HG03039 (cell line): ENCODE results near the gene LGALS3BP.
"Not testable (repeated sequence)": the region's sequence is repeated elsewhere in the genome, so short reads cannot be mapped to it uniquely, and the experiment has no call there.

Experiments
- ATAC-seq: cut with Tn5 transposase; IDR thresholded peaks from one replicate; pipeline ENCODE4 v1.9.1; 2021; ENCODE audit warnings: mild to moderate bottlenecking, moderate library complexity; ENCODE audit not compliant: unreplicated experiment

LGALS3BP gene

DNA sequence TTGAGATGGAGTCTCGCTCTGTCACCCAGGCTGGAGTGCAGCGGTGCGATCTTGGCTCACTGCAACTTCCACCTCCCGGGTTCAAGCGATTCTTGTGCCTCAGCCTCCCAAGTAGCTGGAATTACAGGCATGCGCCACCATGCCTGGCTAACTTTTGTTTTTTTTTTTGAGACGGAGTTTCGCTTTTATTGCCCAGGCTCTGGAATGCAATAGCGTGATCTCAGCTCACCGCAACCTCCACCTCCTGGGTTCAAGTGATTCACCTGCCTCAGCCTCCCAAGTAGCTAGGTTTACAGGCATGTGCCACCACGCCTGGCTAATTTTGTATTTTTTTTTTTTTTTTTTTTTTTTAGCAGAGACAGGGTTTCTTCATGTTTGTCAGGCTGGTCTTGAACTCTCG, 34.3 kb downstream of the LGALS3BP start:
- ATAC-seq = not testable (repeated sequence)

DNA sequence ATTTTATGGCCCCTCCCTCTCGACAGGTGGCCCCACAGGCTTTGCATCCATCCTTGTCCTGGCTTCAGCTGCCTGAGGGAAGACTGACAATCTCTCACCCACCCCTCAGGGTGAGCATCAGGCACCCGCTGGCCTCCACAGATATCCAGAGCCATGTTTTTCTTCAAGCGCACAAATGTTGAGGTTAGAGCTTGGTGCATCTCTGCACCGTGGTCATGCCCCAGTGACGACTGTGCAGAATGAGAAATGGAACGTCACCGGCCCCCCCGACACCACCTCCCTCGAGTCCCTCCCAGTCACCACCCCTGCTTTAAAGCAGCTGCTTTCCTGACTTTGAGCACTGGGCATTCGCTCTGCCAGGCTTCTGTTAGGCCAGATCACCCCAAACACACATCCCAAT, 34.8 kb downstream of the LGALS3BP start:
- no peak for ATAC-seq

DNA sequence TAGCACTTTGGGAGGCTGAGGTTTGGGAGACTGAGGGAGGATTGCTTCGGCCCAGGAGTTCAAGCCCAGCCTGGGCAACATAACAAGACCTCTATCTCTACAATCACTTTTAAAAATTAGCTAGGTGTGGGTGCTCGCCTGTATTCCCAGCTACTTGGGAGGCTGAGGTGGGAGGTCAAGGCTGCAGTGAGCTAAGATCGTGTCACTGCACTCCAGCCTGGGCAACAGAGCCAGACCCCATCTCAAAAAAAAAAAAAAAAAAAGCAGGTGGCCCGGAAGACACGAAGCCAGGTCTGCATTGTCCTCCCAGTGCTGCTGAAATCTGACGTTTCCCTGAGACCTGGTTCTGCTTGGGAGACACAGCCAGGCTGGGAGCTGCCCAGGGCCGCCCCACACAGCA, 35.7 kb downstream of the LGALS3BP start:
- no peak for ATAC-seq

DNA sequence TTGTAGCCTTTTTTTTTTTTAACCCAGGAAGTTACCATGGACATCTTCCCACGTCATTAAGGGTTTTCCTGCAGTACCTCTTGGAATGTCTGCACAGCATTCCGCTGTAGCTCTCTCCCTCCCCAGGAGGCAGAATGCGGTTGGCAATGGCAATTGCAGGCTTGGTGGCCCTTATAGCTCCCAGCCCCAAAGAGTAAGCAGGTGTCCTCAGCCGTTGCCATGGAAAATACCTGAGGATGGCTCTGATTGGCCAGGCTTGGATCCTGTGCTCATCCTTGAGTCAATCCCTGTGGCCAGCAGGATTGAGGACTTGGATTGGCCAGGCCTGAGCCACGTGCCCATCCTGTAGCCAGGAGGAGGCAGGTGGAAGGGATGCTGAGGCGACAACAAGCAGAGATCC, 39.0 kb downstream of the LGALS3BP start:
- ATAC-seq = no peak

DNA sequence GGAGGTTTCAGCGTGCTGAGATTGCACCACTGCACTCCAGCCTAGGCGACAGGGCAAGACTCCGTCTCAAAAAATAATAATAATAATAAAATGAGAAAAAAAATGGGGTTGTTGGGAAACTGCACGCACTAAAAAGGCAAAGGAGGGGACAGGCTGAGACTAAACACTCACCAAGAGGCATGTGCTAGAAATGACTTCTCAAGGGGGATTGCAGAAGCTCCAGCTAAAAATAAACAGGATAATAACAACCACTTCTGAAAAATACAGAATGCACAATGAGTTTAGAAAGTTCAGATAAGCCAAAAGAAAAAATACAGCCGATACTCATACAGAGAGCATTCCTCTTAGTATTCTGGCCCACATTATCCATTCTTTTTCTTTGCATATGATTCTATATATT, 39.5 kb downstream of the LGALS3BP start:
- no peak for ATAC-seq

DNA sequence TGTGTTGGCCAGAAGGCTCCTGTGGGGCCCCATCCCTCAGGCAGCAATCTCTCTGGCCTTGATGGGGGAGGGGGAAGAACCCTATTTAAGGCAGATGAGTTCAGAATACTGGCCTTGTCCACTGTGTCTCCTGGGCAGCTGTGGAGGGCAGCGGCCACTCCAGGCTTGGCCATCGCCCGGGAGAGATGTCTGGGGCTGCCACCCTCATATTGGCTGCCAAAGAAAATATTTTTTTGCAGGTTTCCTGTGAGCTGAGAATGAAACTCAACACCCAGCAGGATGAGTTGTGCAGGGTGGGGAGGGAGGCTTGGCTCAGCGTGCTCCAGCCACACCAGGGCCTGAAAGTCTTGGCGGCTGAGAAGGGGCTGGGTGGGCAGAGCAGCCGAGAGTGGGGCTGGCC, 40.1 kb downstream of the LGALS3BP start:
- no peak for ATAC-seq

DNA sequence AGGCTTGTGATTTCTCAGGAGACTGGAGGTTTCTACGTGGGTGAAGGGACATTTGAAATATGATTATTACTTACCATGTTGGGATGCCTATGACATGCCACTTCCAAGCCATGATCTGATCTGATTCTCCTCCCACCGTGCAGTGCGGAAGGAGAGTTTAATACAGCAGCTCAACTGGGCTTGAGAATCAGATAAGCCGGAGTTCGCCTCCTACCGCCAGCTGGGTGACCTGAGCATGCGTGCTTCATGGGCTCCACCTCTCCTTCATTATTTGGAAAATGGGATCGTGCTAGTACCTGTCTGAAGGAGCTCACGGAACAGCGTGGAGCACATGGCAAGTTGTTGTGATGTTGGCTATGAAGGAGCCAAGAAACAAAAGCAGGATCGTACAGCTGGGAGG, 42.2 kb downstream of the LGALS3BP start:
- no peak for ATAC-seq

DNA sequence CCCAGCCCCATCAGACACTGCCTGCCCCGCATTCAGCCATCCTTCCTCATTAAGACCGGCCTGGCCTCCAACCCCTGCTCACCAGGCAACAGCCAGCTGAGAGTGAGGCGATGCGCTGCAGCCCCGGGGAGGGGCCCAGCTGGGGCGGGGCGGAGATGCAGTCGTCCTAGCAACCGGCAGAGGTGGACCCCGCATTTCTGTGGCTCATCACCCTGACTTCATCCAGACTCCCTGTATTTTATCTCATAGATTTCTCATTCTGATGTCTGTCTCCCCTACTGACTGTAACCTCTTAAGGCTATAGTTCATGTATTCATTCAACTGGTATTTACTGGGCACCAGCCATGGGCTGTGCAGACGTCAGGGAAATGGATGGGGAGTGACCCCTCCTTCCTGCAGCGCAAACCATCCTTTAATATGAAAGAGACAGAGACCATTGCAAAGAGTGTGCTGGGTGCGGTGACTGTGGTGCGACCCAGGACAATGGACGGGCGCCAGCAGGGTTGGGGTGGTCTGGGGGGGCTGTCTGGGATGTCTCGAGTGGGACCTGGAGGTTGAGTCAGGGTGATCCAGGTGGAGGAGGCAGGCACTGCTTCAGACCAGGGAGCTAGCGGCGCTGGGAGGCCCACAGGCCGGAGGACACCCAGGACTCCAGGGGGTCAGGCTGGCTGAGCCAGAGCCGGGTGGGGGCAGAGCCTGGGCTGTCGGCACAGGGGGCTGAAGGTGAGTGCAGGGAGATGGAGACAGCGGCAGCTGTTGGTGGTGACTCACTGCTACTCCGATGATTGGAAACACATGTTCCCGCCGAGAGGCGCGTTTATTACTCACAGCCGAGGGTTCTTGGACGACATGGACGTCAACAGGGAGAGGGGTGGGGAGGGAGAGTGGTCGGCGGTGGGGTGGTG, 44.1 kb downstream of the LGALS3BP start:
- no peak for ATAC-seq

DNA sequence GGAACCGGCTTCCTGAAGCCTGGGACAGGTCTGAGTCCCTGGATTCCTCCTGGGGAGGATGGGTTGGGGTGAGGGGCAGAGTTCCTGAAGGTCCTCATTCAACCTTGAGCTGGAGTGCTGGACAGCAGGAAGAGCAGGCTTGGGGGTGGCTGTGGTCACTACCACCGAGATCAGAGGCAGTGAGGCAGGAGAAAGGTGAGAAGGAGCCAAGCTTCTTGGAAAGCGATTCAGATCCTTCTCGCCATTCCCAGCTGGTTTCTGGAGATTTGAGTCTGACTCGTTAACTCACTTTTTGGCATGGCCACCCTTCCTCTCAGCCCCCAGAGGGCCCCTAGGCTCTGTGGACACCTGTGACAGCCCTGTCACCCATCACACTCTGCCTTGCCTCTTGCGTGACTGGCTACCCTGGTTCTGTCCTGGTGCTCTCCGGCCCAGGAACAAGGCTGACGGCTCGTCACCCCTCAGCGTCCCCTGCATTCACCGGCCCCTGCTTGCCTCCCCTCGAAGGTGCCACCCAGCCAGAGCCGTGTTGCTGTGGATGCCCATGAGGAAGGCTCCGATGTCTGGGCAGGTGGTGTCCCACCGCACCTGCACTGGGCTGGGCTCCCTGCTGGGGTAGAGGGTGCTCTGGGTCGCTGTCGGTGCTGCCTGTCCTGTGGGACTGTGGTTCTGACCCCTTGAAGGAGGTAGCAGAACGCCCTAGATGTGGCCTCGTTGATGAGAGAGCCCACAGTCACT, 44.9 kb downstream of the LGALS3BP start:
- no peak for ATAC-seq

DNA sequence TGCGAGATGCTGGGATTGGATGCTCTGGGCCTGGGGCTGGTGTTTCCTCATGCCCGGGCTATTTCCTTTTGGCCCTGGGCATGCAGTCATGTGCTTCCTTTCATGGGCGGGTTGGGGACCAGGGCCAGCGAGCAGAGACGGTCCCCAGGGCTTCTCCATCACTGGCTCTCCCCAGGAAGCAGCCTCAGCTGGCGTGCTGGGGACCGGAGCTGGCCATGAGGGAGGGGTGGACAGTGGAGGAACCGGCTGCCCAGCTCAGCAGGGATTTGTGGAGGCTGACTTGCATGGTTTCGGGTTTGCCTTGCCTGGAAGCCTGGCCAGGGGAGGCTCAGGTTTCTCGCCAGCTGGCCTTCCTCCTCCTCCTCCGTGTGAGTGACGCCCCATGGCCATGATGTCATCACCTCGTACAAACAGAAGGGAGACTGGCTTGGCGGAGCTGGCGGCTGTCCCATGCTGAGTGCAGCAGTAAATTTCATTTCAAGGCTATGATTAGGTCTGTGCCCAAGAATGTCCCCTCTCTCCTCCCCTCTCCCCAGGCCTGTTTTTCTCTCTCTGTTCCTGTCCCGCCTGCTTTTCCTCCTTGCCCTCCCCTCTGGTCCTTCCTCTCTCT, 45.7 kb downstream of the LGALS3BP start:
- no peak for ATAC-seq

DNA sequence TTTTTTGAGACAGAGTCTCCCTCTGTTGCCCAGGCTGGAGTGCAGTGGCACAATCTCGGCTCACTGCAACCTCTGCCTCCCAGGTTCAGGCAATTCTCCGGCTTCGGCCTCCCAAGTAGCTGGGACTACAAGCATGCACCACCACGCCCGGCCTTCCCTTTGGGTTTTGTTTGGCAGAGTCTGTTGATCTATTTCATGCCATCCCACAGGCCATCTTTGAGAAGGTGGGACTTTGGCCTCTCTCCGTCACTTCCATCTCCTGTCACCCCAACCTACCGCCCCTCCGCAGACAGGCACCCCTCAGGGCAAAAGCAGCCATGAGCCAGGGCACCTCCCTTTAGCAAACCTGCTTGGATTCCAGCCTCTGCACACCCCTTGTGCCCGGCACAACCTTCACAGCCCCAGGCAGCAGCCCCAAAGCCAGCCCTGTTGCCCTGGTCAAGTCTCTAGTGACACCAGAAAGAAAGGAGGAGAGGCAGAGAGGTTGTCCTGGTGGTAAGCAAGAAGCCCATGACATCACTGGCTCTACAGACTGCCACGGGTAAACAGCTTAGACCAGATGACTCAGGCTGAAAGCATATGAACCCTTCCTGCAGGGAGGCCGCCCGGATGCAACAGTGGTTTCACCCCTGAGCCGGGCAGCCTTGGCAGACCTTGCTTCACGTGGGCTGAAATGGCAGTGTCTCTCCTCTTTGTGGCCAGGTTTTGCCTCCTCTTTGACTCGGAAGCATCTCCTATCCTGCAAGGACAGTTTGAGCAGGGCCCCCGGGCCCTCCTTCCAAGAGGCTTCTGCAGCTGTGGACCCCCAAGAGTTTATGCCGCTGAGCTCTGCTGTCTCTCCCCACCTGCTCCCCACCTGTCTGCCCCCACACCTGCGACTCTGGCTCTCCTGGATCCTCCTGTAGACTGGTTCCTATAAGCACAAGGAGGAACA, 46.4 kb downstream of the LGALS3BP start:
- ATAC-seq = no peak

DNA sequence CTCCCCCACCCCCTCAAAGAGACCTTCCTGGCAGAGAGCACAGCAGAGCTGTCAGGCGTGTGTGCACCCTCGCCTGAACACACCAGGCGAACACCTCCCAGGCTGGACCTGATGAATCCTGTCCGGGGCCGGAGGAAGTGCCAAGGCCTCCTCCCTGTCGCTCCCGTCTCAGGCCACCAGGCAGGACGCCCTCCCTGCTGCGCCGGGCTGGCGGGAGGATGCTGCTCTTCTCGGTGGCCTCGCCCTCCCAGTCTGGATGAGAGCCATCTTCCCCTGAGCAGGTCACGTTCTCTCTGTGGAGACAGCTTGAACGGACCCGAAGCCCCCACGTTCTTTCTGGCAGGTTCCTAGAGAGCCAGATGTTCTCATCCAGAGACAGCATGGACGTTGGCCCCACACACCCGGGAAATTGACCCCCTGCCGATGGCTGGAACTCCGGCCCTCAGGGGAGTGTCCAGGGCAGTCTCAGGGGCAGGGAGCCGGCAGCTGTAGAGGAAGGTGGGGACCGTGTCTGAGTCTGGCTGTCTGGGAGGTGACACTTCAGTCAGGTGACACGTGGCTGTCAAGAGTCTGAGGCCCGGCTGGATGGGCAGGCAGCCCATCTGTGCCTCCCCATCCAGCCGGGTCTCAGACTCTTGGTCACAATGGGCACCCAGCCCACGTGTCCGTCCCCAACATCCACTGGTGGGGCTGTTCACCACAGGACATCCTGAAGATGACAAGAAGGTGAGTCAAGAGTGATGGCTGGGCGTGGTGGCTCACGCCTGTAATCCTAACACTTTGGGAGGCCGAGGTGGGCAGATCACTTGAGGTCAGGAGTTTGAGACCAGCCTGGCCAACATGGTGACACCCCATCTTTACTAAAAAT, 49.6 kb downstream of the LGALS3BP start:
- ATAC-seq = no peak

DNA sequence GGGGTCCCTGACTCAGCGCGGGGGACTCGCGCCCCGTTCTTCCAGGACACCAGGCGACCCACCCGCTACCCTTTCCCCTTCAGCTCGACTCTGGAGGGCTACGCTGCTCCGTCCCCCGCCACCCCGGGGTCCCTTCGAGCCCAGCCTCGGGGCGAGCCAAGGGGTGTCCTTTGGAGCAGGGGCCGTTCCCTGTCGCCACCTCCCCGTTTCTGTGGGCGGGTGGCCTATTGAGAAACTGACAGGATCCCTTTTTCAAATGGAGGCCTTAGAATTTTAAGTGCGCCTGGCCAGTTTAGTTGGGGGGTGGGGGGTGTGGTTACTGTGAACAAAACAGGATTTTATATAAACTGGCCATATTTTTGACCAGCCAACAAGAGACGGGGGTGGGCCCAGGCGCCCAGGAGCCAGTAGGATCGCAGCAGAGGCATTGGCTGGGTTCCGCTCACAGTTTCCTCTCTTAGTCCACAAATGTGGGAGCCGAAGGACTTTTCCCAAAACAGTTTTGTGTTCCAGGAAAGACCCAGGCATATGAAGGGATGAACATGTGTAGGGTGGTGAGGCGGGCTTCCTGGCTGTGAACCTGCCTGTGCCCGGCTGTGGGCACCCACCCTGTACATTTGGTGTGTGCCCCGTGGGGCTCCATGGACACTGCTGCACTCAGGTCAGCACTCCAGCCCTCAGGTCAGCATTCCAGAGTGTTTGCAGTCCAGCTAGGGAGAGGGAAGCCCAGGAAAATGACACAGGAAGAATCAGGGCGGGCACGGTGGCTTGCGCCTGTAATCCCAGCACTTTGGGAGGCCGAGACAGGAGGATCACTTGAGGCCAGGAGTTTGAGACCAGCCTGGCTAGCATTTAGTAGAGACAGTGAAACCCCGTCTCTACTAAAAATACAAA, 53.8 kb downstream of the LGALS3BP start:
- no peak for ATAC-seq

DNA sequence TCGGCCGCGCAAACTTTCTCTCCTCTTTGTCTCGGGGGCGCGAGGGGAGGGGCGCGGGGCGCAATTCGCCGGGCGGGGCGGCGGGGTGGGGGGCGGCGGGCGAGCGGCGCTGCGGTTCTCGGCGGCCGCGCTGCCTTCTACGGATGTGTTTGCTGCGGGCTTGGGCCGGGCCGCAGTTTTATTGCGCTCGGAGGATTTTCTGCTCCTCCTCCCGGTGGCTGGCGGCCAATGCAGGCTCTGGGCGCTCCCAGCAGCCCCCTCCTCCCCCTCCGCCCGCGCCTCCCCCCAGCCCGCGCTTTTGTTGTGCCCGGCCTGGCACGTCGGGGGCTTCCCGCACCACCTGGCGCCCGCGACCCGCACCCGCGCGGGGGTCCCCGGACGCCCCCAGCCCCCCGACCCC, 54.5 kb downstream of the LGALS3BP start, which contains the start of gene TIMP2:
TIMP2 (minus strand) TSS at position 154 of the 400 bp plus-strand sequence. CDS start 299 bp downstream, outside the sequence.
- ATAC-seq = no peak

DNA sequence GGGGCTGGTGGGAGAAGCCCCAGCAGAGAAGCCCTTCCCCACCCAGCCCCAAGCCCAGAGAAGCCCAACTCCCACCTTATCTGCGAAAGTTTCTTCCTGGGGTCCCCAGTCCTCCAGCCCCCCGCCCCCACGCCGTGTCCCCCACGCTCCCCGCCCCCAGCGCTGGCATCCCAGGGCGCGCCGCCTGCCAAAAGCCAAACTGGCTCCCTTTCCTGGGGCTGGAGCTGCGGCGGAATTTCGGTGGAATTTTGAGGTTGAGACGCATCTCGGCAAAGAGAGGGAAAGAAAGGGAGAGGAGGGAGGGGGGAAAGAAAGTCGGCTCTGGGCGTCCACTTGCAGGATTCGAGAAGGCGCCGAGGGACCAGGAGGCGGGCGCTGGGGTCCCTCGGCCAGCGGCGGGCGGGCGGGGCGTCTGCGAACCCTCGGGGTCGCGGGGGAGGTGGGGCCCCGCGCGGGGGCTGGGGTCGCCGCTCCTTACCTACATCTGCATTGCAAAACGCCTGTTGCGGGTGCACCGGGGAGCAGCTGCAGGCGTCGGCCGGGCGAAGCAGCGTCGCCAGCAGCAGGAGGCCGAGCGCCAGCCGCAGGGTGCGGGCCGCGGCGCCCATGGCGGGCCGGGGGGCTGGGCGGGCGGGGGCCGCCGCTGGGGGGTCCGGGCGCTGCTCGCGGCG, 55.1 kb downstream of the LGALS3BP start:
- no peak for ATAC-seq

DNA sequence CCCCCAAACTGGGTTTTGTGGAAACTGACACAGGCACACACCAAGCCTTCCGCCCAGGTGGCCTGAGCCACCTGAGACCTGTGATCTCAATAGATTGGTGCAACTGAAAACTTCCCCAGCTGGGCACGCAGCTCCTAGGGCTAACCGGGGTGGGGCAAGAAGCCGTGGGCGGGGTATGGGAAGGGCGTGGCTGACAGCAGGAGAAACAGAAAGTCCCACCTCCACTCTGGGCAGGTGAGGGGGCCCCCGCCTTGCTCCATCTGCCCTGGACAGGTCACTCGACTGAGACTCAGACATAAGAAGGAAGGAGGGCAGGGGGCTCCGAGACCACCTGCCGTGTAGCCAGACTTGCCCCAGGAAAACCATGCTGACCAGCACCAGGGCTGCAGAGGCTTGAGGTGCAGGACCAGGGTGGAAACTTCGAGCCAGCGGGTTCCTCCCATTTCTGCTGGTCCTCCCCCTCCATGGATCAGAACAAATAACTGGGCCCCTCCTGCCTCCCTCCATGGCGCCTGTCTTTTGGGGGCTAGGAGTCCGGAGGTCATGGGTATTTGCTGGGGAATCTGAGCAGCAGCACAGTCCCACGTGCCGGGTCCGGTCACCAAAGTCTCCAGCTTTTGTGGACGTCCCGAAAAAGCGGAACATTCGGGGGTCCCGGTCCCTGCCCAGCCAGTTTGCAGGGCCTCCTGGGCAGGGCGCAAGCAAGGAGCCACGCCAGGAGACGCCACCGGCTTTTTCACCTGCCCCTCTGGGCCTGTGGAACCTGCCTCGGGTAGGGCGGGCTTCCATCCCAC, 55.9 kb downstream of the LGALS3BP start:
- ATAC-seq = no peak

DNA sequence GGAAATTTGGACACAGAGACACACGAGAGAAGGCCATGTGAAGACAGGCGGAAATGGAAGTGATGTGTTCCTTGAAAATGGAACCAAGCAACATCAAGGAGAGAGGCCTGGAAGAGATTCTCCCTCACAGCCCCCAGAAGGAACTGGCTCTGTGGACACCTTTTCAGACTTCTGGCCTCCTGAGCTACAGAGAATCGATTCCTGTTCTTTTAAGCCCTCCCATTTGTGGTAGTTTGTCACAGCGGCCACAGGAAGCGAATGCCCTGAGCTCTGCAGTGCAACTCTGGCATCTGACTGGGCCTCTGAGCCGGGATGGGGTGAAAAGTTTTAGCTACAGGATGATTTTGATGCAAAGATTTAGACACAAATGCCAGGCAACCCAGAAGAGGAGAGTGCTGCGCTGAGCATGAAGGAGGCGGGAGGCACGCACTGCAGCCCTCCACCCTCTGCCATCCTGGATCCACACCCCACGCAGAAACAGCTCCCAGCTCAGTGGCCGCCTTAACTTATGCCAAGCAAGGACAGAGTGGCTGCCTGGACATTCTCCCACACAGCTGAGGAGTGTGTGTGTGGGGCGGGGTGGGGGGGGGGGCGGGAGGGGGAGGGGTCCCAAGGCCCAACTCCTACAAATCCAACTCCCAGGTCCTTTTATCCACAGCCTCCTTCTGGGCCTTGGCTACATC, 56.8 kb downstream of the LGALS3BP start:
- ATAC-seq = no peak
